ENCODE measurements around the gene ADCY5.

The ADCY5 gene

GRCh38 chr3:123292321-123293310, 156.3 kb downstream of the ADCY5 start:
- H3K27ac Mint-ChIP-seq = no peak overlapping the region
- no peaks in the 10 kb centered on the region for H3K9me3 Mint-ChIP-seq
- H3K36me3 Mint-ChIP-seq (ENCODE audit: low read depth) = no peaks in the 10 kb centered on the region
- no peak overlapping the region for H3K4me3 Mint-ChIP-seq
- no peaks in the 10 kb centered on the region for H3K4me1 Mint-ChIP-seq (ENCODE audit: low read depth)
- intact Hi-C loops (cut with micrococcal nuclease) = no loop called here
- peaks cover 1% of the 10 kb centered on the region for H3K27me3 Mint-ChIP-seq

GRCh38 chr3:123291404-123291803, 157.5 kb downstream of the ADCY5 start:
- Mint-ChIP-seq H3K27me3 (peaks cover 1% of the 10 kb centered on the region), H3K27ac (no peak overlapping the region), H3K36me3 (ENCODE audit: low read depth) (no peaks in the 10 kb centered on the region), H3K9me3 (no peaks in the 10 kb centered on the region), H3K4me1 (ENCODE audit: low read depth) (no peaks in the 10 kb centered on the region), H3K4me3 (no peak overlapping the region)
- intact Hi-C loops (cut with micrococcal nuclease) = no loop called here

- Mint-ChIP-seq H3K27me3 (peaks cover 1% of the 10 kb centered on the region), H3K4me3 (no peak overlapping the region), H3K27ac (no peak overlapping the region), H3K36me3 (ENCODE audit: low read depth) (no peaks in the 10 kb centered on the region), H3K9me3 (no peaks in the 10 kb centered on the region), H3K4me1 (ENCODE audit: low read depth) (no peaks in the 10 kb centered on the region)
- intact Hi-C loops (cut with micrococcal nuclease) = no loop called here
Measured at GRCh38 chr3:123290962-123291361, 157.9 kb downstream of the ADCY5 start.

GRCh38 chr3:123290107-123290930, 158.6 kb downstream of the ADCY5 start:
- Mint-ChIP-seq H3K4me3 (no peak overlapping the region), H3K9me3 (no peaks in the 10 kb centered on the region), H3K27ac (no peak overlapping the region), H3K27me3 (peaks cover 1% of the 10 kb centered on the region), H3K36me3 (ENCODE audit: low read depth) (no peaks in the 10 kb centered on the region), H3K4me1 (ENCODE audit: low read depth) (no peaks in the 10 kb centered on the region)
- intact Hi-C loops (cut with micrococcal nuclease) = no loop called here

DNA sequence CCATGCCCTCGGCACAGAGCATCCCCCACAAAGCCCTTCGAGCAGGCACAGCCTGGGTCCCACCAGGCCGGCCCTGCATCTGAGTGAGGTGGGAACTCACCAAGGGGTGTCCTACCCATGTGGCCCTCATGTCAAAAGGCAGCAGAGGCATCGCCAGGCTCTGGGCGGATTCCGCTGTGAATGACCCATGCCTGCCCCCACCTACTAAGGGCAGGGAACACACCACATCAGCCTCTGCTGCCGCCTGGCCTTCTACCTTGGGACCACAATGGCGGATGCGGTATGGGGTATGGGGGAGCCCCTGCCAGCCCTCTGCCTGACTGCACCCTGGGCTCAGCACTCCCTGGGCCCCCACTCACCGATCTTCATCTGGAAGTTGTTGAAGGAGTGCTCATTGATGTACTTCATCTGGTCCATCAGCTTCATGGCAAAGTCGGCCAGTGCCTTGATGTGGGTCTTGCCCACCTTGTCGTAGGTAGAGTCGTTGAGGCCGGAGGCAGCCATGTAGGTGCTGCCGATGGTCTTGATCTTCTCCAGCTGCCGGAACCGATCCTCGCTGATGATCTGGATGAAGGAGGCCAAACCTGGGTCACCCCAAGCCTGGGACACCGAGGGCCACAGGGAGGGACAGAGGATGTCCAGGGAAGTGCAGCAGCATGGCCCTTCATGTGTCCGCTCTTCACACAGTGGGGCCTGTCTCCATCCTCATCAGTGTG, 159.3 kb downstream of the ADCY5 start:
- Mint-ChIP-seq H3K36me3 (ENCODE audit: low read depth) (no peaks in the 10 kb centered on the region), H3K9me3 (no peaks in the 10 kb centered on the region), H3K4me1 (ENCODE audit: low read depth) (no peaks in the 10 kb centered on the region), H3K4me3 (no peak overlapping the region), H3K27ac (no peak overlapping the region), H3K27me3 (peaks cover under 1% of the 10 kb centered on the region)
- intact Hi-C loops (cut with micrococcal nuclease) = no loop called here

- Mint-ChIP-seq H3K27ac (no peak overlapping the region), H3K9me3 (no peaks in the 10 kb centered on the region), H3K4me3 (no peak overlapping the region), H3K27me3 (no peaks in the 10 kb centered on the region), H3K4me1 (ENCODE audit: low read depth) (no peaks in the 10 kb centered on the region), H3K36me3 (ENCODE audit: low read depth) (no peaks in the 10 kb centered on the region)
- intact Hi-C loops (cut with micrococcal nuclease) = no loop called here
Measured at GRCh38 chr3:123287962-123288302, 161.0 kb downstream of the ADCY5 start.

DNA sequence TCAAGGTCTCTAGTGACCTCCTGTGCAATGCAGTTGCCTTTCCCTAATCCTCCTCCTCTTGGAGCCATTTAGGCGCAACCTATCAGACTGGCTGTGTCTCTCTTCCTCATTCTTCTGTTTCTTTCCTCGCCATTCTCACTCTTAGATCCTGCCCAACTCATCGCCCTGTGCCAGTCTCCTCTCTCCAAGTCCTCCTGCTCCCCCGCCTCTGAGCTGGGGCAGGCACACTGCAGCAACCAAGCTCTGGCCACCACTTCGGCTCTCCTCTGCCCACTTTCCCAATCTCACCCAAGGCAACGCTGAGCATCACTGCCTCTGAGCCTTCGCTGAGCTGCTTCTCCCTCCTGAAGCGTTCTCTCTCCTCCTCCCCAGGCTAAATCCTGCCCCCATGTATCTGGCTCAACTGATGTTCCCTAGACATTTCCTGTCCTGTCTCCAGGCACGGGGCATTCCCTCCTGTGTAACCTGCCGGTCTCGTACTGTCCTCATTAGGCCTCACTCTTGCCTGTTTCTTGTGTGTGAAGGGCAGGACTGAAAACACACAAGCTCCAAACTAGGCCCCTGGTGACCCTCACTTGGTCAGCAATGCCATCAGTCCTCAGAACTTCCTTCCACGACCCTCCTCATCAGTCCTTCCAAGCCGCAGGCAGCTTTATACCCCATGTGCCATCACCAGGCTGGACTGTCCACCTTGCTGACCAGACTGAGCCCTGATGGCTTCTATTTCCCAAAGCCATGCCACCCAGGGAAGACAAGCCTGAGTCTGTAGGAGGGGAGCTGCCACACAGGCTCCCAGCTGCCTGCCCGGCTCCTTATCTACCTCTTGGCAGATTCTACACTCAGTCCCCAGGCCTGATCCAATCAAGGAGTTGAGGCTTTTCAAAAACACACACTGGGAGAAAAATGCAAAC, 161.6 kb downstream of the ADCY5 start:
- Mint-ChIP-seq H3K27ac (no peak overlapping the region), H3K4me3 (no peak overlapping the region), H3K27me3 (no peaks in the 10 kb centered on the region), H3K4me1 (ENCODE audit: low read depth) (no peaks in the 10 kb centered on the region), H3K9me3 (no peaks in the 10 kb centered on the region), H3K36me3 (ENCODE audit: low read depth) (no peaks in the 10 kb centered on the region)
- intact Hi-C loops (cut with micrococcal nuclease) = no loop called here

DNA sequence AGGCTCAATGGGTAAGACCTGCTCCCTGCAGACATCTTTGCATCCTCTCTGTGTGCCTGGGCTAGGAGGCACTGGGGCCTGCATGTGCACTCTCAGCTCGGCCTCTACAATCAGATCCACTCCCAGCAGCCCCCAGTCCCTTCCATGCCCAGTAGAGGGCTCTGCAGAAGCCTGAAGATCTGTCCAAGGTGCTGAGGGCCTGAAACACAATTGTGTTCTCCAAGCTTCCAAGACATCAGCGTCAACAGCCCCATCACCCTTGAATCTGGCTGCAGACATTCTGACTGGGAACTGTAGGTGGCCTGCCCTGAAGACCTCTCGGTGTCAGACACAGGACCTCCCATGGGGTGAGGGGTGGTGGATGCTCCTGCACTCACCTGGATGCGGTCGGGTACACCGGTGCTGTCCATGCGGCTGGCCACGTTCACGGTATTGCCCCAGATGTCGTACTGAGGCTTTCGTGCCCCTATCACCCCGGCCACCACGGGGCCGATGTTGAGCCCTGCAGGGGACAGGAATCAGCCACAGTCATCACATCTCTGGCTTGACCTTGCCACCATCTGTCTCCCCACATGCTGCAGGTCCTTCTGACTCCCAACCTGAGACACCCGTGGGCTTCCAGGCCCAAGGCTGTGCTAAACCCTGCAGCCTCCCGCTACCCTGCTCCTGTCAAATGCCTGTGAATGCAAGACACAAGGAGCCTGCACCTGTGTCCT, 162.4 kb downstream of the ADCY5 start:
- H3K9me3 Mint-ChIP-seq = no peaks in the 10 kb centered on the region
- H3K27ac Mint-ChIP-seq = no peak overlapping the region
- intact Hi-C loops (cut with micrococcal nuclease) = no loop called here
- H3K36me3 Mint-ChIP-seq (ENCODE audit: low read depth) = no peaks in the 10 kb centered on the region
- no peaks in the 10 kb centered on the region for H3K27me3 Mint-ChIP-seq
- no peaks in the 10 kb centered on the region for H3K4me1 Mint-ChIP-seq (ENCODE audit: low read depth)
- H3K4me3 Mint-ChIP-seq = no peak overlapping the region

DNA sequence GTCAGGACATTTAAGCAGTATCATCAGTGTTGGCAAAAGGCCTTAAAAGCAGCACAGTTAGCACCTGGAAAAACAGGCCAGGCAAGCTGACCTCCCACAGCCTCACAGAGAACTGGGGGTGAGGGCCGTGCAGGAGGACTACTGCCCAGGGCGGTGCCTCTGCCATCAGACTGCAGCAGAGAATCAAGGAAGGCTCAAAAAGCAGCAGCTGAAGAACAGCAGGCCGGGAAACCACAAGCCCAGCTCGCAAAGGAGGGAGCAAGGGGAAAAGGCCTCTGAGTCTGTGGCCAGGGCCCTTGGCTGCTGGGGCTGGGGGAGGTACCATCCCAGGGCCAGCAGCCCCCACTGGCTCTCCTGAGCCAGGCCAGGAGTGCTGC, 163.0 kb downstream of the ADCY5 start:
- Mint-ChIP-seq H3K4me1 (ENCODE audit: low read depth) (no peaks in the 10 kb centered on the region), H3K4me3 (no peak overlapping the region), H3K36me3 (ENCODE audit: low read depth) (no peaks in the 10 kb centered on the region), H3K27me3 (no peaks in the 10 kb centered on the region), H3K9me3 (no peaks in the 10 kb centered on the region), H3K27ac (no peak overlapping the region)
- intact Hi-C loops (cut with micrococcal nuclease) = no loop called here

DNA sequence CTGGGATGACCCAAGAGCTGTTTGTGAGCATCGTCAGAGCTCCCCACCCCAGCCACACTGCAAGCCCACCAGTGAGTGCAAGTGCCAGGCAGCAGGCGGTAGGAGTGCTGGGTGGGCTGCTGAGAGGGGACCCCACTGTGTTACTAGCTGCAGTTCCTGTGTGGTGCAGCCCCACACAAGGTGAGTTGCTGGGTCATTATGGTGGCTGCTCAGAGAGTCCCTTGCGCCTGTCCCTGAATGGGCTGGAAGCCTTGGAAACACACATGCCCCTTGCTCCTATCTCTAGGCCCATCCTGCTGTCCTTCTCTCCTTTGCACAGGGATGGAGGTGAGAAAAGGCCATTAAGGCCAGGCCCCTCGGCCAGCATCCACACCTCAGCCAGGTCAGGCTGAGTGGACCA, 163.4 kb downstream of the ADCY5 start:
- Mint-ChIP-seq H3K4me1 (ENCODE audit: low read depth) (no peaks in the 10 kb centered on the region), H3K27me3 (no peaks in the 10 kb centered on the region), H3K9me3 (no peaks in the 10 kb centered on the region), H3K4me3 (no peak overlapping the region), H3K36me3 (ENCODE audit: low read depth) (no peaks in the 10 kb centered on the region), H3K27ac (no peak overlapping the region)
- intact Hi-C loops (cut with micrococcal nuclease) = no loop called here

- H3K4me3 Mint-ChIP-seq = no peak overlapping the region
- intact Hi-C loops (cut with micrococcal nuclease) = no loop called here
Measured at GRCh38 chr3:123285066-123285465, 163.8 kb downstream of the ADCY5 start.

GRCh38 chr3:123284399-123285010, 164.4 kb downstream of the ADCY5 start:
- Mint-ChIP-seq H3K36me3 (ENCODE audit: low read depth) (no peaks in the 10 kb centered on the region), H3K27me3 (no peaks in the 10 kb centered on the region), H3K9me3 (no peaks in the 10 kb centered on the region), H3K4me1 (ENCODE audit: low read depth) (no peaks in the 10 kb centered on the region), H3K27ac (no peak overlapping the region), H3K4me3 (no peak overlapping the region)
- intact Hi-C loops (cut with micrococcal nuclease) = no loop called here

More at GRCh38 chr3:123285066-123285465, 163.8 kb downstream of the ADCY5 start:
- Mint-ChIP-seq H3K27me3 (no peaks in the 10 kb centered on the region), H3K9me3 (no peaks in the 10 kb centered on the region), H3K36me3 (ENCODE audit: low read depth) (no peaks in the 10 kb centered on the region), H3K27ac (no peak overlapping the region), H3K4me1 (ENCODE audit: low read depth) (no peaks in the 10 kb centered on the region)
